HepG2 (cell line): Measurements from ENCODE around the gene ZBP1. TPM values are rescaled to one million over a fixed set of nuclear protein-coding genes. Genes with fewer than 3 reads are reported as not detected.
A peak's percentile ranks its signal among the peaks of the same experiment; 100 is the strongest.

ENCODE experiments used
- ARNT2 ChIP-seq: sonication (generic); formaldehyde crosslinking; IDR thresholded peaks from 2 replicates; pipeline ENCODE4 v1.8.0; 2022; ENCODE audit warnings: mild to moderate bottlenecking, low read depth, missing genetic modification reagents, moderate library complexity
- BRD4 ChIP-seq: sonication (generic); formaldehyde crosslinking; IDR thresholded peaks from 2 replicates; pipeline ENCODE4 v1.4.0; 2020; ENCODE audit warnings: missing genetic modification reagents
- FLYWCH1 ChIP-seq: sonication (generic); formaldehyde crosslinking; IDR thresholded peaks from 2 replicates; pipeline ENCODE4 v1.8.1; 2023; ENCODE audit warnings: mild to moderate bottlenecking, missing genetic modification reagents
- GATA4 ChIP-seq: sonication (generic); IDR thresholded peaks from 2 replicates; pipeline ENCODE4 v1.6.1; 2016; ENCODE audit warnings: antibody characterized with exemption, low read depth, borderline replicate concordance
- GTF2F1 ChIP-seq: fragments of 150-350 bp; IDR thresholded peaks from 2 replicates; pipeline ENCODE4 v1.6.1; 2014; ENCODE audit warnings: low read length
- HBP1 ChIP-seq: IDR thresholded peaks from 2 replicates; pipeline ENCODE4 v1.6.1; 2016; ENCODE audit warnings: low read depth, control low read depth
- HMGA1 ChIP-seq: sonication (generic); formaldehyde crosslinking; conservative IDR thresholded peaks from 2 replicates; pipeline ENCODE4 v1.4.0; 2020; ENCODE audit warnings: missing genetic modification reagents
- IRF1 ChIP-seq: sonication (generic); formaldehyde crosslinking; IDR thresholded peaks from 2 replicates; pipeline ENCODE4 v1.4.0; 2020; ENCODE audit warnings: low read depth, mild to moderate bottlenecking, missing genetic modification reagents
- MXD4 ChIP-seq: IDR thresholded peaks from 2 replicates; pipeline ENCODE4 v1.6.1; 2016; ENCODE audit warnings: mild to moderate bottlenecking, missing biosample characterization, missing genetic modification reagents
- NFKB2 ChIP-seq: sonication (generic); formaldehyde crosslinking; IDR thresholded peaks from 2 replicates; pipeline ENCODE4 v1.4.0; 2020; ENCODE audit warnings: missing genetic modification reagents, borderline replicate concordance
- PAXIP1 ChIP-seq: sonication (generic); formaldehyde crosslinking; conservative IDR thresholded peaks from 2 replicates; pipeline ENCODE4 v1.4.0; 2020; ENCODE audit warnings: mild to moderate bottlenecking, missing genetic modification reagents, moderate library complexity
- RNF2 ChIP-seq: fragments of 450-650 bp; conservative IDR thresholded peaks from 2 replicates; pipeline ENCODE4 v1.6.1; 2016; ENCODE audit warnings: low read depth
- SNAPC5 ChIP-seq: sonication (generic); formaldehyde crosslinking; IDR thresholded peaks from 2 replicates; pipeline ENCODE4 v1.8.1; 2023; ENCODE audit warnings: mild to moderate bottlenecking, missing genetic modification reagents, borderline replicate concordance
- ZNF770 ChIP-seq: sonication (generic); formaldehyde crosslinking; IDR thresholded peaks from 2 replicates; pipeline ENCODE4 v1.5.0; 2020; ENCODE audit warnings: mild to moderate bottlenecking, missing genetic modification reagents
- ZNF878 ChIP-seq: sonication (generic); formaldehyde crosslinking; IDR thresholded peaks from 2 replicates; pipeline ENCODE4 v1.8.1; 2023; ENCODE audit warnings: mild to moderate bottlenecking, missing genetic modification reagents, moderate library complexity
- polyA plus RNA-seq, 8 experiments: library from polyadenylated mRNA; depleted of rRNA in 3 of 8; stranded (reverse) in 7 of 8; unstranded in 1 of 8; fragments of >200 nt; fragmentation: Illumina TruSeq in 4 of 8; extraction: Trizol in 4 of 8; gene quantifications; 2 replicates each; pipeline versions ENCODE4 v1.2.1 to v1.2.3, GENCODE V29; 2011 to 2016; ENCODE audit warnings: low read depth in 4 of 8, missing spikeins in 1 of 8, mixed read lengths in 1 of 8; ENCODE audit not compliant: insufficient read depth in 1 of 8
- total RNA-seq, 5 experiments: library from RNA; depleted of rRNA; stranded (reverse); fragments of >200 nt; fragmentation: Illumina TruSeq; extraction: Trizol; gene quantifications; 2 replicates each; pipeline ENCODE4 v1.2.3, GENCODE V29; 2016; ENCODE audit warnings: low read depth in 1 of 5
- TF ChIP-seq, protein P1 (sequence below): sonication (generic); formaldehyde crosslinking; IDR thresholded peaks from 2 replicates; pipeline ENCODE4 v1.5.1; 2020; ENCODE audit warnings: mild to moderate bottlenecking, missing genetic modification reagents, moderate library complexity
- TF ChIP-seq, protein P2 (sequence below): sonication (generic); formaldehyde crosslinking; conservative IDR thresholded peaks from 2 replicates; pipeline ENCODE4 v1.8.0; 2022; ENCODE audit warnings: mild to moderate bottlenecking, moderate library complexity, missing genetic modification reagents

ZBP1 gene
- total and polyA plus RNA-seq, 2 of the 13 experiments (the other 11 are each of a cell fraction or from before 2014, with no cell fraction given) = not detected

GRCh38 chr20:57560554-57561355, 59.5 kb downstream of the ZBP1 start, which contains the start of gene PCK1 (continued):
- TF ChIP-seq BRD4 (CRISPR knock-in tag) = 0 out of 2 replicates have a peak, but pooled peaks have one; percentile 39
- TF ChIP-seq RNF2 = no peak; the same call in 1 of the 2 replicates
- TF ChIP-seq, protein P1, sequence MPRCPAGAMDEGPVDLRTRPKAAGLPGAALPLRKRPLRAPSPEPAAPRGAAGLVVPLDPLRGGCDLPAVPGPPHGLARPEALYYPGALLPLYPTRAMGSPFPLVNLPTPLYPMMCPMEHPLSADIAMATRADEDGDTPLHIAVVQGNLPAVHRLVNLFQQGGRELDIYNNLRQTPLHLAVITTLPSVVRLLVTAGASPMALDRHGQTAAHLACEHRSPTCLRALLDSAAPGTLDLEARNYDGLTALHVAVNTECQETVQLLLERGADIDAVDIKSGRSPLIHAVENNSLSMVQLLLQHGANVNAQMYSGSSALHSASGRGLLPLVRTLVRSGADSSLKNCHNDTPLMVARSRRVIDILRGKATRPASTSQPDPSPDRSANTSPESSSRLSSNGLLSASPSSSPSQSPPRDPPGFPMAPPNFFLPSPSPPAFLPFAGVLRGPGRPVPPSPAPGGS (CRISPR knock-in tag) = peak; percentile 85
- no peak for TF ChIP-seq SNAPC5 (CRISPR knock-in tag)
- no peak for TF ChIP-seq NFKB2 (CRISPR knock-in tag)
- TF ChIP-seq FLYWCH1 = no peak
- no peak for TF ChIP-seq MXD4
- TF ChIP-seq GTF2F1 = peak; percentile 94
- TF ChIP-seq HBP1 = no peak; the same call in none of the 2 replicates
- TF ChIP-seq ZNF878 (CRISPR knock-in tag) = peak; percentile 94
- TF ChIP-seq PAXIP1 (CRISPR knock-in tag) = peak; percentile 99
- 0 out of 2 replicates have a peak, but pooled peaks have one; percentile 18 for TF ChIP-seq ARNT2 (CRISPR knock-in tag)
- TF ChIP-seq ZNF770 (CRISPR knock-in tag) = peak; percentile 61; the same call in 1 of the 2 replicates
- TF ChIP-seq GATA4 = 0 out of 2 replicates have a peak, but pooled peaks have one; percentile 35
- no peak for TF ChIP-seq IRF1
- TF ChIP-seq HMGA1 (CRISPR knock-in tag) = no peak
- TF ChIP-seq, protein P2, sequence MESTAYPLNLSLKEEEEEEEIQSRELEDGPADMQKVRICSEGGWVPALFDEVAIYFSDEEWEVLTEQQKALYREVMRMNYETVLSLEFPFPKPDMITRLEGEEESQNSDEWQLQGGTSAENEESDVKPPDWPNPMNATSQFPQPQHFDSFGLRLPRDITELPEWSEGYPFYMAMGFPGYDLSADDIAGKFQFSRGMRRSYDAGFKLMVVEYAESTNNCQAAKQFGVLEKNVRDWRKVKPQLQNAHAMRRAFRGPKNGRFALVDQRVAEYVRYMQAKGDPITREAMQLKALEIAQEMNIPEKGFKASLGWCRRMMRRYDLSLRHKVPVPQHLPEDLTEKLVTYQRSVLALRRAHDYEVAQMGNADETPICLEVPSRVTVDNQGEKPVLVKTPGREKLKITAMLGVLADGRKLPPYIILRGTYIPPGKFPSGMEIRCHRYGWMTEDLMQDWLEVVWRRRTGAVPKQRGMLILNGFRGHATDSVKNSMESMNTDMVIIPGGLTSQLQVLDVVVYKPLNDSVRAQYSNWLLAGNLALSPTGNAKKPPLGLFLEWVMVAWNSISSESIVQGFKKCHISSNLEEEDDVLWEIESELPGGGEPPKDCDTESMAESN (CRISPR knock-in tag) = peak; percentile 98
